ENCODE data around the gene INSR. TPM values are rescaled to one million over a fixed set of nuclear protein-coding genes. Genes with fewer than 3 reads are reported as not detected.
"Not testable (repeated sequence)": the region's sequence is repeated elsewhere in the genome, so short reads cannot be mapped to it uniquely, and the experiment has no call there.

Gene INSR
- total RNA-seq, 1 experiment from 2014 or later: 7.4 TPM

DNA sequence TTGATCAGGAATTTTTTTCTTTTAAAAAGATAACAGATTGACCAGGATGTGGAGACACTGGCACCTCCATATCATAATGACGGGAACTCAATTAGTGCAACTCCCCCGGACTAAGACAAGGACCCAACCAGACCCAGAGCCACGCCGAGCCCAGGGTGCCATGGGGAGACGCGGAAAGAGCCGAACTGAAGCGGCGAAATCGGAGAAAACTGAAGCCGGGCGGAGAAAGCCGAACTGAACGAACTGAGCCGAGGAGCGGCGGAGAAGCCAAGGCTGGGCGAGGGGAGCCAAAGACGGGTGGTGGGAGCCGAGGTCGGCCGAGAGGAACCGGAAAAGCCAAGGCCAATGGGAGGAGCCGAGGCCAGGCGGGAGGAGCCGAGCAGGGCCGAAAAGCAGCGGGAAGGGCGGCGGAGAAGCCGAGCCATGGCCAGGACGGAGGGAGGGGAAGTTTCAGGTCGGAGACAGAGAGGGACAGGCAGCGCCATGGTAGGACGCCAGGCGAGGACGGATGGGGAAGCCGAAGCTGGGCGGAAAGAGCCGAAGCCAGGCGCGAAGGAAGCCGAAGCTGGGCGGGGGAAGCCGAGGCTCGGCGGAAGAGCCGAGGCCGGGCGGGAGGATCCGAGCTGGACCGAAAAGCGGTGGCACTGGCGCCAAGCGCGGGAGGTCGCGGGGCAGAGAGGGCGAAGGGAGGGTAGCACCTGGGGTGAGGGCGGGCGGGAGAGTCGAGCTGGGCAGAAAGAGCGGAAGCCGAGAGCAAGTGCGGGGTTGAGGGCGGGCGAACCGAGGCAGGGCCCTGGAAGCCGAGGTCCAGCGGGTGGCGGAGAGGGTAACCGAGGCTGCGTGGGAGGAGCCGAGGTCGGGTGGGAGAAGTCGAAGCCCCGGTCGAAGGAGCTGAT lies 195.3 kb downstream of the INSR start:
- peak; percentile 87 for DNase-seq (ENCODE audit: low read depth)

DNA sequence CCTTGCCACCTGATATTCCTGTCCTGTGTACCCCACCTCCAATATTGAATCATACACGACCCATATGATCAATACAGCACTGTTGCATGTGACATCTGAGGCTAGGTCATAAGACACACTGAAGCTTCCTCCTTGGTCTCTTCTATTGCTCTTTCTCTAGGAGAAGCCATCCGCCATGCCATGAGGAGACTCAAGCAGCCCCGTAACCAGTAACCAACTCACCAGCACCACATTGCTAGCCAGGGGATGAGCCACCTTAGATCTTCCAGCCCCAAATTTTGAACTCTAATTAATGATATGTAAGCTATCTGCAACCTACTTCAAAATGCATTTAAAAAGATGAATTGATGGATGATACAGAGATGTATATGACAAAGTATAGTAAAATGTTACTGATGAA lies 196.1 kb downstream of the INSR start:
- DNase-seq (ENCODE audit: low read depth): no peak

DNA sequence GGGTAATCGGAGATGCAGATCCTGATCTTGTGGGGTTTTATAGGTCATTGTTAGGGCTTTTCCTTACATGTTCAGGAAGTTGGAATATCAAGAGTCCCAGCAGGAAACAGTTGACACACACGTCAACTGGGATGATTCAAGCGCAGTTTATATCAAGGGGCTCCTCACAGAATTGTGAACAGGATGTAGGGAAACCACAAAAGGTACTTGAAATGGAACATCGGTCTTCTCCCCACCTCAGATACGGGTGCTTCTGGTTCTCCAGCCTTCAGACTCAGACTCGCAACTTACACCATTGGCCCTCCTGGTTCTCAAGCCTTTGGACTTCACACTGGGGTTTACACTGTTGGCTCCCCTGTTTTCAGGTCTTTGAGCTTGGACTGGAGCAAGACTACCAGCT lies 205.2 kb downstream of the INSR start:
- DNase-seq (ENCODE audit: low read depth): no peak

DNA sequence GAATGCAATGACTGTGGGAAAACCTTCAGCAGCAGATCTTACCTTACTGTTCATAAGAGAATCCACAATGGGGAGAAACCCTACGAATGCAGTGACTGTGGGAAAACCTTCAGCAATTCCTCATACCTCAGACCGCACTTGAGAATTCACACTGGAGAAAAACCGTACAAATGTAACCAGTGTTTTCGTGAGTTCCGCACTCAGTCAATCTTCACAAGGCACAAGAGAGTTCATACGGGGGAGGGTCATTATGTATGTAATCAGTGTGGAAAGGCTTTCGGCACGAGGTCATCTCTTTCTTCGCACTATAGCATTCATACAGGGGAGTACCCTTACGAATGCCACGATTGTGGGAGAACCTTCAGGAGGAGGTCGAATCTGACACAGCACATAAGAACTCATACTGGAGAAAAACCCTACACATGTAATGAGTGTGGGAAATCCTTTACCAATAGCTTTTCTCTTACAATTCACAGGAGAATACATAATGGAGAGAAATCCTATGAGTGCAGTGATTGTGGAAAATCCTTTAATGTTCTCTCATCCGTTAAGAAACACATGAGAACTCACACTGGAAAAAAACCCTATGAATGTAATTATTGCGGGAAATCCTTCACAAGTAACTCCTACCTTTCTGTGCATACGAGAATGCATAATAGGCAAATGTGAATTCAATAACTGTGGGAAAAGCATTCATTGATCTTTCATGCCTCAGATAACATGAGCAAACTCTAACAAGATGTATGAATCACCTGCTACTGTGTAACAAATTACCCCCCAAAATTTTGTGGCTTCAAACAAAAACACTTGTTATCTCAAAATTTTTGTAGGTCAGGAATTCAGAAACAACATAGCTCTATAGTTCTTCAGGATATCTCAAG lies 210.9 kb downstream of the INSR start:
- DNase-seq (ENCODE audit: low read depth): peak; percentile 44

DNA sequence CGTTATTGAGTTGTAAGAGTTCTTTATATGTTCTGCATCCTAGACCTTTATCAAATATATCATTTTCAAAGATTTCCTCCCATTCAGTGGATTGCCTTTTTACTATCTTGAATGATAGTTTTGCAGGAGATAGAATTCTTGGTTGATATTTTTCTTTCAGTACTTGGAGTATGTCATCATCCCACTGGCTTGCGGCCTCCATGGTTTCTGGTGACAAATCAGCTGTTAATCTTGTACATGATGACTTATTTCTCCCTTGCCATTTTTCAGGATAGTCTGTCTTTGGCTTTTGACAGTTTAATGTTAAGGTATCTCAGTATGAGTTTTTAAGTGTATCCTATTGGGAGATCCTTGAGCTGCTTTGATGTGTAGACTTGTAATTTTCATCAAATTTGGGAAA lies 216.2 kb downstream of the INSR start:
- DNase-seq (ENCODE audit: low read depth): no peak

DNA sequence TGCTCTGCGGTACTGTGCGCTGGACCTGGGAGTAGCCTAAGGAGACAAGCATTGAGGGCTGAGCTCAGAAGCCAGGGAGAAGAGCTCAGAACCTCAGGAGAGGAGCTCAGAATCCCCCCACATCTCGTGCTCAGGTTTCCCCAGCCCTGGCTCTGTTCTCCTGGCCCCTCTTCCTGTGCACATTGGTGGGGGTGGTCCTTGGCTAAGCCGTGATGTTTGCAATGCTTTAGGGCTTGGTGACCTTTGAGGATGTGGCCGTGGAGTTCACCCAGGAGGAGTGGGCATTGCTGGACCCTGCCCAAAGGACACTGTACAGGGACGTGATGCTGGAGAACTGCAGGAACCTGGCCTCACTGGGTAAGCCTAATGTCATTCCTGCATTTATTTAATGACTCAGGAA lies 218.1 kb downstream of the INSR start:
- DNase-seq (ENCODE audit: low read depth): no peak

DNA sequence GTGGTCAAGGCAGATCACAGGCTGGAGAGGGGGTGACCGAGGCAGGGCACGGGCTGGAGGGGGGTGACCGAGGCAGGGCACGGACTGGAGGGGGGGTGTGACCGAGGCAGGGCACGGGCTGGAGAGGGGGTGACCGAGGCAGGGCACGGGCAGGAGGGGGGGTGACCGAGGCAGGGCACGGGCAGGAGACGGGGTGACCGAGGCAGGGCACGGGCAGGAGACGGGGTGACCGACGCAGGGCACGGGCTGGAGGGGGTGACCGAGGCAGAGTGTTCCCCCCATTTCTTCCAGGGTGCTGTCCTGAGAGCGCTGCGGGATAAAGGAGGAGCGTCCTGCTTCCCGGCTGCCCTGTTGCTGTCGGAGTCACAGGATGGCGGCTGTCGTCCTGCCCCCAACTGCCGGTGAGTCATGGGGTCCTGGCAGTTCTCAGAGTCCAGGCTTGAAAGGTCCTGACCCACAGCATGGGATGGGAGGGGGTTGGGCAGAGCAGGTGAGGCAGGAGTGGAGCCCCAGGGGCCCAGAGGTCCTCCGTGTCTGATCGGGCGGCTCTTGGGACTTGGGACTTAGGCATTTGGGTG lies 219.4 kb downstream of the INSR start:
- DNase-seq (ENCODE audit: low read depth): no peak

DNA sequence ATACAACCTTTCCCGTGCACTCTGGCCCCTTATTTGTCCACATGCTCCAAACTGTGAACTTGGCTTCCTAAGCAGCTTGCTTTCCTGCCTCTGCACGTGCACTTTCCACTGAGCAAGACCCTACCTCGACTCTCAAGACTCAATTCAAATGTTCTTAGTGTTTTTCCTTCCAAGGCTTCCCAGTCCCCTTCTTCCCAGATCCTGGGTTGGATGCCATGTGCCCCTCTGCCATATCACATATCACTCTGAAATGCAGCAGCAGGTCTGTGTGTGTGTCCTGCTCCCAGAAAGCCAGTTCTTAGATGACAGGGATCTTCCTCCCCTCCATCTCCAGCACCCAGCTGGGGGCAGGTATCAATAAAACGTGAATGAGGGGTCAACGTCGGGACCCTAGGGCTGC lies 221.7 kb downstream of the INSR start:
- DNase-seq (ENCODE audit: low read depth): no peak

DNA sequence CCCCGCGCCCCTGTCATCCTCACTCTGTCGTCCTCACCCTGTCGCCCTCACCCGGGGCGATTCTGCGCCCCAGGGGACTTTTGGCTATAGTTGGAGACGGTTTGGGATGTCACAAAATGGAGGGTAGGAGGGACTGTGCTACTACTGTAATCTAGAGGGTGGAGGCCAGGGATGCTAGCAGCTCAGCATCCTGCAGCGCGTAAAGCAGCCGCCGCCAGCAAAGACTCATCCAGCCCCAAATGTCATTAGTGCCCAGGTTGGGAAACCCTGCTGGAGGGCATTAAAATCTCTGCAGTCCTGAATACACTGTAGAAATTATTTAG lies 224.3 kb downstream of the INSR start:
- no peak for DNase-seq (ENCODE audit: low read depth)

DNA sequence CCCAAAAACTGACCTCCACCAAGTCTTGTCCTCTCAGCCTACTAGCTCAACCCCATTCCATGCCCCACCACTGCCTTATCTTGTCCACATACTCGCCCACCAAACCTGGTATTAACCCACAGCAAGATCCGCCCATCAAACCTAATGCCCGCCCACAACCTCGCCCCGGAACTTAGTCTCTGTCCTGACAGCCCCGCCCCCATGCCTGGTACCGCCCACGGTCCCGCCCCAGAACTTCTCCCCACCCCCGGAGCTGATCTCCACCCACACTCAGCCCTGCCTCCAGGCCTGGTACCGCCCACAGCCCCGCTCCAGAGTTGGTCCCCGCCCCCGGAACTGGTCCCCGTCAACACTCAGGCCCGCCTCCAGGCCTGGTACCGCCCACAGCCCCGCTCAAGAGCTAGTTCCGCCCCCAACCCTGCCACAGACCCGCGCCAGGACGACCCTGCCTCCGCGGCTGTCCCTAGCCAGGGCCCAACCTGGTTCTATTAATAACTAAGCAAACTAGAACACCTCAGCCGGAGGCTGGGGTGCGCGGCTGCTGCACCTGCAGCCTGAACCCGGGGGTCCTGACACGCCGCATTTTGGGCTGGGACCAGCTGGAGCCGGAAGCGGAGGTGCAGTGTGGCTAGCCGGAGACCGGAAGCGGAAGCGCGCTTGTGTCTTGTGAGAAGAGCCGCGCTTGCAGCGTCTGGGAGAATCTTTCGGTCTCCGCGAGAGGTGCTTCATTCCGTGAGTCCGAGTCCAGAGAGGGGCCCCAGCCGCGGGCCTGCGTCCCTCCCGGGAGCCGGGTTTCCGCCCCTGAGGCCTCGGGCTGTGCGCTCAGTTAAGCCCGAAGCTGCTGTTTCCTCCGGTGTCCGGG lies 224.9 kb downstream of the INSR start, which contains the start of gene ZNF557:
TSS of gene ZNF557 (plus strand) at position 662 of the 862 bp plus-strand sequence. CDS start 5,372 bp downstream, outside the sequence.
- DNase-seq (ENCODE audit: low read depth): peak; percentile 94

DNA sequence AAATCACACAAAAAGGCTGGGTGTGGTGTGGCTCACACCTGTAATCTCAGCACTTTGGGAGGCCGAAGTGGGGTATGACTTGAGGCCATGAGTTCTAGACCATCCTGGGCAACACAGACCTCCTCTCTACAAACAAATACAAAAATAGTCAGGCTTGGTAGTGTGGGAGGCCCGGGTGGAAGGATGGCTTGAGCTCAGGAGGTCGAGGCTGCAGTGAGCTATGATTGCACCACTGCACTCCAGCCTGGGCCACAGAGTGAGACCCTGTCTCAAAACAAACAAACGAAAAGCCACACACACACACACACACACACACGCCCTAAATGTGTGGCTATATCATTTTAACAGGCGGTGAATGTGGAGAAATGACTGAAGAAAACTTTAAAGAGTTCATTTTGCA lies 225.6 kb downstream of the INSR start:
- no peak for DNase-seq (ENCODE audit: low read depth)

DNA sequence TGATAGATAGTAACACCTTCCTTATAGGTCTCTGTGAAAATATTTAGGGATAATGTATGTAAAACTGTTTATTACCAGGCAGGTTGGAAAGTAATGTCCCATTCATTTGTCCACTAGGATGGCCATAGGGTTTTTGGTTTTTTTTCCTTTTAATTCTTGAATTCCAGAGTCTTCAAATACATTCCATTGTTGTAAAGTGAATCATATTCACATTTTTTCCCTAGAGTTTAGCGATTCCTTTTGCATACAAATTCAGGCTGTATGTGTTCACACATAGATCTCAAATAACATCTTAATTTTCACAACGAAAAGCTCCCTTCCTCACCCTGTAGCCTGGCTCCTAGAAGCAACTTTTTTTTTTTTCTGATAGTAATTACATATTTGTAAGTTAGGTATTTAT lies 226.5 kb downstream of the INSR start:
- peak; percentile 35 for DNase-seq (ENCODE audit: low read depth)

DNA sequence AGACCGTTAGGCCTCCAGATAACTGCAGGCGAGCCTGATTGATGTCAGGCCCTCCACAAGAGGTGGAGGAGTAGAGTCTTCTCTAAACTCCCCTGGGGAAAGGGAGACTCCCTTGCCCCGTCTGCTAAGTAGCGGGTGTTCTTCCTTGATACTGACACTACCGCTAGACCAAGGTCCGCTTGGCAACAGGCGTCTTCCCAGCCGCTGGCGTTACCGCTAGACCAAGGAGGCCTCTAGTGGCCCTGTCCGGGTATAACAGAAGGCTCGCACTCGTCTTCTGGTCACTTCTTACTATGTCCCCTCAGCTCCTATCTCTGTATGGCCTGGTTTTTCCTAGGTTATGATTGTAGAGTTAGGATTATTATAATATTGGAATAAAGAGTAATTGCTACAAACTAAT lies 227.1 kb downstream of the INSR start:
- not testable (repeated sequence) for DNase-seq (ENCODE audit: low read depth)

DNA sequence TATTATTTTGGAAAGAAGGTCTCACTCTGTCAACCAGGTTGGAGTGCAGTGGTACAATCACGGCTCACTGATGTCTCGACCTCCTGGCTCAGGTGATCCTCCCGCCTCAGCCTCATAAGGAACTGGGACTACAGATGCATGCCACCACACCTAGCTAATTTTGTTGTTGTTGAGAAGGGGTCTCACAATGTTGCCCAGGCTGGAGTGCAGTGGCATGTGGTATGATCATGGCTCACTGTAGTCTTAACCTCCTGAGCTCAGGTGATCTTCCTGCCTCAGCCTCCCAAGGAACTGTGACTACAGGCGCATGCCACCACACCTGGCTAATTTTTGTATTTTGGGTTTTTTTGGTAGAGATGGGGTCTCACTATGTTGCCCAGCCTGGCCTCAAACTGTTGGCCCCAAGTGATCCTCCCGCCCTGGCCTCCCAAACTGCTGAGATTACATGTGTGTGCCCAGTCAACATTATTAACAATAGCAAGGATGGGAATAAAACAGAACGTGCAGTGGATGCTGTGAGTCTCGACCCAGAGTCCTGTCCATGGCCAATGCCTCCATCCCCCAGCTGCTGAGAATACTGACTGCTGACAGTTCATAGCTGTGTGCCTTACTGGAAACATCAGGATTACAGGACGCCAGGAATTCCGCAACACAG lies 230.3 kb downstream of the INSR start:
- DNase-seq (ENCODE audit: low read depth): no peak

DNA sequence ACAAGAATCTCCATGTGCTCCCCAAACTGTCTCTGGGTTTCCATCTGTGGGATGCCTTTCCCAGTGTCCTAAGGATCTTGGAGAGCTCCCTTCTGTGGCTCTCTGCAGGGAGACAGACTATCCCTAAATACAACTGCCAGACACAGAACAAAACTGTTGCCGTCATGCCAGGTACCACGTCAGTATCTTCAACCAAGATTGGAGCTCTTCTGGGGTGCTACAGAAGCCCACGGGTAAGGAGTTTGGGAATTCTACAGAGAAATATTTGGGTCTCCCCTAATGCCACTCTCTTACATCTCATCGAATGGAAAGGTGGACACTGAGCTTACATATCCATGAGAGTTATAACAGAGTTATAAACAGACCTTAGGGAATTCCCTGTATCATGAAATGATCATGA lies 230.9 kb downstream of the INSR start:
- DNase-seq (ENCODE audit: low read depth): no peak

Other genes with a start within 250 kb of the INSR start
- gene MBD3L2, start 245.1 kb downstream of the INSR start, total RNA-seq (2014; rRNA removed): not detected in 2 replicates
- not detected in 2 replicates for gene MBD3L3, start 235.7 kb downstream of the INSR start, total RNA-seq (2014; rRNA removed)
- gene ZNF557, start 224.7 kb downstream of the INSR start, total RNA-seq (2014; rRNA removed): 8.1 and 9.5 TPM in 2 replicates
- 51.4 and 54.0 TPM in 2 replicates for gene ARHGEF18, start 54.5 kb upstream of the INSR start, total RNA-seq (2014; rRNA removed)
- gene PEX11G, start 194.6 kb upstream of the INSR start, total RNA-seq (2014; rRNA removed): 3.5 and 3.8 TPM in 2 replicates
- 59.1 and 59.6 TPM in 2 replicates for gene ZNF358, start 221.7 kb upstream of the INSR start, total RNA-seq (2014; rRNA removed)
- gene MCOLN1, start 228.2 kb upstream of the INSR start, total RNA-seq (2014; rRNA removed): 7.4 and 8.9 TPM in 2 replicates
- 64.7 and 81.5 TPM in 2 replicates for gene PNPLA6, start 241.3 kb upstream of the INSR start, total RNA-seq (2014; rRNA removed)

Data from LHCN-M2 (cell line).